Astrocyte of the spinal cord (primary cell): ENCODE measurements around the gene DYRK4.

ENCODE experiments used
- DNase-seq: peaks from one replicate; pipeline ENCODE4 v3.0.0; 2011; ENCODE audit warnings: low read depth, low spot score
- H3K4me3 ChIP-seq: 2 replicates; pipeline ENCODE4 v1.5.1; 2011; ENCODE audit warnings: low read depth, mild to moderate bottlenecking, low read length, moderate library complexity
- in situ Hi-C: cut with HindIII; loops from 2 replicates; pipeline ENCODE4 v1.10.0; 2017; ENCODE audit warnings: low sequenced_read_pairs
- TF ChIP-seq, protein P1 (sequence below): IDR thresholded peaks from 2 replicates; pipeline ENCODE4 v1.5.1; 2012; ENCODE audit warnings: low read depth, mild to moderate bottlenecking, low read length, inconsistent platforms

DYRK4 gene

GRCh38 chr12:4558171-4558570, 3.8 kb upstream of the DYRK4 start:
- in situ Hi-C loops = no loop called here
- no peak overlapping the region for H3K4me3 ChIP-seq
- TF ChIP-seq, protein P1, sequence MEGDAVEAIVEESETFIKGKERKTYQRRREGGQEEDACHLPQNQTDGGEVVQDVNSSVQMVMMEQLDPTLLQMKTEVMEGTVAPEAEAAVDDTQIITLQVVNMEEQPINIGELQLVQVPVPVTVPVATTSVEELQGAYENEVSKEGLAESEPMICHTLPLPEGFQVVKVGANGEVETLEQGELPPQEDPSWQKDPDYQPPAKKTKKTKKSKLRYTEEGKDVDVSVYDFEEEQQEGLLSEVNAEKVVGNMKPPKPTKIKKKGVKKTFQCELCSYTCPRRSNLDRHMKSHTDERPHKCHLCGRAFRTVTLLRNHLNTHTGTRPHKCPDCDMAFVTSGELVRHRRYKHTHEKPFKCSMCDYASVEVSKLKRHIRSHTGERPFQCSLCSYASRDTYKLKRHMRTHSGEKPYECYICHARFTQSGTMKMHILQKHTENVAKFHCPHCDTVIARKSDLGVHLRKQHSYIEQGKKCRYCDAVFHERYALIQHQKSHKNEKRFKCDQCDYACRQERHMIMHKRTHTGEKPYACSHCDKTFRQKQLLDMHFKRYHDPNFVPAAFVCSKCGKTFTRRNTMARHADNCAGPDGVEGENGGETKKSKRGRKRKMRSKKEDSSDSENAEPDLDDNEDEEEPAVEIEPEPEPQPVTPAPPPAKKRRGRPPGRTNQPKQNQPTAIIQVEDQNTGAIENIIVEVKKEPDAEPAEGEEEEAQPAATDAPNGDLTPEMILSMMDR = no peak
- DNase-seq = no peak

- H3K4me3 ChIP-seq = no peak overlapping the region
- peak; percentile 33 for DNase-seq
- in situ Hi-C loops = no loop called here
- TF ChIP-seq, protein P1 = no peak
Measured at GRCh38 chr12:4563336-4563735, 1.3 kb downstream of the DYRK4 start.

DNA sequence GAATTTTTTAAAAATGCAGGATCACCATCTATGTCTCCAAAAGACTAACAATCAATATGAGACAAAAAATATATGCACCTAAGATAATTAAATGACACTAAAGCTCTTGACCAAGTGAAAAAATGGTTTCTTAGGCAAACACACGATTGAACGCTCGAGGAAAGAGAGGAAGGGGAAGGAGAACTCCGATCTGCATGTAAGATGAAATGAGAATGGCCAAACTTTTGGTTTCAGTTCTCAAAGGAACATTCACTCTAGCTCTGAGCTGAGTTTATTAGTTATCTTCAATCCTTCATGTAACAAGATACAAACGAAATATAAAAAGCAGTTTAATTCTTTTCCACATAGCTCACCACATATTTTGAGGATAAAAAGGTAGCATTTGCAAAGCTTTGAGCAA, 2.8 kb downstream of the DYRK4 start:
- no peak overlapping the region for H3K4me3 ChIP-seq
- in situ Hi-C loops = no loop called here
- TF ChIP-seq, protein P1 = no peak
- DNase-seq = no peak

GRCh38 chr12:4566474-4566873, 4.5 kb downstream of the DYRK4 start:
- TF ChIP-seq, protein P1 = no peak
- in situ Hi-C loops = no loop called here
- H3K4me3 ChIP-seq = no peak overlapping the region
- no peak for DNase-seq

GRCh38 chr12:4567073-4567881, 5.3 kb downstream of the DYRK4 start:
- no peak overlapping the region for H3K4me3 ChIP-seq
- DNase-seq = no peak
- TF ChIP-seq, protein P1 = no peak
- in situ Hi-C loops = no loop called here

DNA sequence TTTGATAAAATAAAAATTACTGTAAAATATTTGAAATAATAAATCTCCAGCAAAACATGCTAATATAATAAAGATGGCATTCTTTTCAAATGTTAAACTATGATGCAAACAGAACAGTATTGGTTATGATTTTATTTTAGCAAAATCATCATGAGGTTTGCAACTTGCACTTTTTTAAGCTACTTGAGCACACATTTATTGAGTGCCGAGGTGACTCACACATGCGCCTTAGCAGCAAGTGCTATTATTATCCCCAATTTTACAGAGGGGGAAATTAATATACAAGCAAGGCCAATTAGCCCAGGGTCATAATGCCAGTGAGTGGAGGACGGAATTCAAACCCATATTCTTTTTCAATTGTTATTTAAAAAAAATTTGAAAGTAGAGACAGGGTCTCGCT, 7.3 kb downstream of the DYRK4 start:
- no peak for DNase-seq
- TF ChIP-seq, protein P1 = no peak
- no peak overlapping the region for H3K4me3 ChIP-seq
- in situ Hi-C loops = no loop called here
